ENCODE measurements around the gene ATXN1.

Gene ATXN1

DNA sequence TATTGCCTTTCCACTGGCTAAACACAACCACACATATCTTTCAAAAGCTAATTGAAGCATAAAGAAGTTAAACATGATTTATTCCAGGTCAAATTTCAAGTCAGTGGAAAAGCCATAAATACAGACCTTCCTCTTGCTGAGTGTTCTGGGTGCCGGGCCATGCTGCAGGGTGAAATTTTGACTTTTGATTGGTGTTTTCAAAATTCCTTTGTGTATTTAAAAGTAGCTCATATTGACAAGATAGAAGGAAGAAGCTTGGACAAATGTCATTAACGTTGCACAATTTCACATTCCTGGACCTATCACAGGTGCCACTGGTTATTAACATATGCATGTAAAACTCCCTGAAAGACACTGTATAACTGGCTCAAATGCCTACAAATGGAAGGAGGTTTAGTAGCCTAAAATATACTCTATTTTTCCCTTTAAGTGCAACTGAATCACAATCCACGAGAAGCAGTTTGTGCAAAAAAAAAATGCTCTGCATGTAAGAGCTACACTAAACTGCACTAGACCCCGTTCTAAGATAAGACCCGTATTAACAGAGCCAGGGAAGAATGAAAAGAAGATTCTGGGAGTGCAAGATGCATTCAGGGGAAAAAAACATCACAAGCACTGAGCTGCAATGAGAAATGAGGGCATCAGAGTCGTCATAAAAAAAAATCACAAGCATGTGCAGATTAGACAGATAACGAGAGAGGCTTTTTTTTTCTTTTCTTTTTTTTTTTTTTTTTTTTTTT, 30.4 kb downstream of the ATXN1 start:
- DNase-seq, result no peak
- in situ Hi-C loops (cut with HindIII; ENCODE audit: low pct_ligation_motif_present, low pct_unique_long_range_greater_than_20kb, low sequenced_read_pairs), result no loop called here

DNA sequence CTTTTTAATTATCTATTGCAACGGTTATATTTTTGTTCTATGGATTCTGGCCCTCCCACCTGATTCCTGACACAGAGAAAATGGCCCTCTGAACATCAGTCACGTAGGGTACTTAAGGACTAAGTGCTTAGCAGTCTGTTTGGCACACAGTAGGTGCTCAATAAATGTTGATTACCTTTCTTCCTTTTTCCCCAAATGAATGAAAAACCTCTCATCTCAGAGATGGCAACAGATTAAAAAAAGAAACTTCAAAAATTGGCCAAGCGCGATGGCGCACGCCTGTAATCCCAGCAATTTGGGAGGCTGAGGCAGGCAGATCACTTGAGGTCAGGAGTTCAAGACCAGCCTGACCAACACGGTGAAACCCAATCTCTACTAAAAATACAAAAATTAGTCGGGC, 31.5 kb downstream of the ATXN1 start:
- in situ Hi-C loops (cut with HindIII; ENCODE audit: low pct_ligation_motif_present, low pct_unique_long_range_greater_than_20kb, low sequenced_read_pairs), result no loop called here
- no peak for DNase-seq

DNA sequence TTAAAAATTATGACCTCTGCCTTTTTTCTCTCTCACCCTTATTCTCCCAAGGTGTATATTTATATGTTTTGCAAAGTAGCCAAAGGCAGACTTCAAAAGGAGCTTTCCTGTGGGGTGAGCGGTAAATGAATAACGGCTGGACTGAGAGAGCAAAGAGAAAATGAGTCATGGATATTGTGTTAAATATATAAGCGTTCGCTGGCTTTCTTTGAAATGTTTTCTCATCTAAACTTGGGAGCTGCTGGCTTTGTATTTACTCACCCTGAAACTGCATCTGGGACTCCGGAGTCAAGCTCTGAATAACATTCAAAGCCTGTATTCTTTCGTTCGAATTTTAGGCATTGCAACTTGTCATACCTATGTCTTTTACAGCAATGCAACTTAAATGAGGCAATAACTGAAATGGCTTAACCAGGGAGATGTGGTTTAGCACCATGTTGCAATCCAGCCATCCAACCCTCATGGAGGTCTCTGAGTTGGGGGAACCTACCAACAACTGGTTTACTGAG, 32.0 kb downstream of the ATXN1 start:
- in situ Hi-C loops (cut with HindIII; ENCODE audit: low pct_ligation_motif_present, low pct_unique_long_range_greater_than_20kb, low sequenced_read_pairs), result no loop called here
- DNase-seq, result peak; percentile 76

DNA sequence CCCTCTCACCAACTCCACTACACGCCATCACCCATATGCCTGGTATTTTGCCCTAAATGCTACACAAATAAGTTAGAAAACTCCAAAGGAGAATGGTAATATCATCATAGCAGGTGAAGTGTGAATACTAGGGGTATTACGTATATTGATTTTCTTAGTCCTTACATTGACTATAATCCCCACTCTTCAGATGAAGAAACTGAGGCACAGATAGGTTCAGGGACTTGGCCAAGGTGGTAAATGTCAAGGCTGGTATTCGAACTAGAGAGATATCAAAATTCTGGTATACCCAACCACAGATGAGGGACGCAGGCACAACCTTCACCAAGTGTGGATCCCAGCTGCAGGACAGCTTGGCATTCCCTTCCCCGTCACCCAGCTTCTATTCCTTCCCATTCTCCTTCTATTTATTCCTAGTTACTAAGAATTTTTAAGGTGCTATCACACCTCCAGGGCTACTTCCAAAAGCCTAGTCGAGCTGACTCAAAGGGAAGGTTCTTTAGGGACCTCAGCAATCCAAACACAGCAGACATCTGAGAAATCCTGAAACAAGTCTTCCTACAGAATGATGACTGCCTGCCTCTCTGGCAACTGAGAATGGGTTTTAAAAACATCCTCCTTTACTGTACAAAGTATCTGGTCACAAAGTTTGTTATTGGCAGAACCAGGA, 32.6 kb downstream of the ATXN1 start:
- DNase-seq, result no peak
- in situ Hi-C loops (cut with HindIII; ENCODE audit: low pct_ligation_motif_present, low pct_unique_long_range_greater_than_20kb, low sequenced_read_pairs), result no loop called here

DNA sequence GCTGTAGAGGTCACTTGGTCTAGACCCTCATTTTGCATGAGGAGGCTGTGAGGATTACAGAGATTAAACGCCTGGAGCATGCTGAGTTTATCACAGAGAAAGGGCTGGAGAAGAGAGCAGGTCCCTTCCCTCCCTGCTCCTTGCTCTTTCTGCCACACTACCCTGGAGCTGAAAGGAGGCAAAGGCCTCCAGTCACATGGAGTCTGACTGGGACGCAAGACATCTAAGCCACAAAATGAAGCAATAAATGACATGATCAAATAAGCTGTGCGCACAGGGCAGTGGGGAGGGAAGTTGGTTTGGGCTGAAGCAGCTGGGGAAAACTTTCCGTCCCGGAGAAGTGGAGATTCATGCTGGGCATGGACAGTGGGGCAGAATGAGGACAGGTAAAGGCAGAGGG, 33.3 kb downstream of the ATXN1 start:
- in situ Hi-C loops (cut with HindIII; ENCODE audit: low pct_ligation_motif_present, low pct_unique_long_range_greater_than_20kb, low sequenced_read_pairs), result no loop called here
- no peak for DNase-seq

DNA sequence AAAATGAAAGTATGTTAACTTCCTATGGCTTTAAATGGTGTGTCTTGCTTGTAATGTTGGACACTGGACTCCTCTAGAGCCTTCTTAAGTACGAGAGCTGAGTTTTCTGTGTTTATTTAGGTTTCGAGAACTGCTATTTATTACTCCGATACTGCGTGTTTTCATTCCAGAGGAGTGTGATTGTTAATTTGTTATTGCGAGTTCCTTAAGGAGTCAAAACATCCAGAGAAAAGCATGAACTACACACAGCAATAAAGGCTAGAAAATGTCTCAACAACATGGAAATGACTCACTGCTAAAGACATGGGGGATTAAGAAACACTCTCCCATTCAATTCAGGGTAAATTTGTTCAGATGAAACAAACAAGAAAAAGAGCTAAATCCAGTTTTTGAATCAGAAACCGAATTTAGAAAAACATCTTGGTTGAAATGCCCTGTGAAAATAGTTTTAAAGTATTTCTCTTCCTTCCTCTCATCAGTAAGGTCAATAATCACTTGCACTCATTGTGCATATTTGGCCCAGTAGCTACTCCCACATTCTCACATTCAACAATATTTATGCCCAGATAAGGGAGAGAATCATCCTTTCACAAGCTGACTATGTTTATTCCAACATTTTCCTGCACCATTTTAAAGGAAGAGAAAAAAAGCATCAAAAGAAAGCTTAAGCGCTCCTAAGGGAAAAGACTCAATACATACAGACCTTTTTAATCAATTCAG, 36.0 kb downstream of the ATXN1 start:
- in situ Hi-C loops (cut with HindIII; ENCODE audit: low pct_ligation_motif_present, low pct_unique_long_range_greater_than_20kb, low sequenced_read_pairs), result no loop called here
- no peak for DNase-seq

DNA sequence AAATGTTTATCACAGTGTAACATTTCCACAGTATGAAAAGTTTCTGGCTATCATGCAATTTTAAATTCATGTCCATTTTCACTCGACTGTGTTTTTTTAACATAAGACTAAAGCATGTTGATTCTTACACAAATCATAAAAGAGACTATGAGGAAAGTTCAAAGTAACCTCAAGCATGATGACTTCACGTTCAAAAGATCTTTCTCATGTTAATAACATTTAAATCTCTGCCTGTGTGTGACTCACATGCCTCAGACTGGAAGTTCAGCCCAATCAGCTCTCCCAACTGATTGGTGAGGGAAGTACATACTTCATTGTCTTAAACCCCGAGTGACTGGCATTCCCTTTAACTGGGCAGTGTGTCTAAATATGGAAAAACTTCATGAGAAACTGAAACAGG, 37.4 kb downstream of the ATXN1 start:
- in situ Hi-C loops (cut with HindIII; ENCODE audit: low pct_ligation_motif_present, low pct_unique_long_range_greater_than_20kb, low sequenced_read_pairs), result no loop called here
- DNase-seq, result peak; percentile 87

DNA sequence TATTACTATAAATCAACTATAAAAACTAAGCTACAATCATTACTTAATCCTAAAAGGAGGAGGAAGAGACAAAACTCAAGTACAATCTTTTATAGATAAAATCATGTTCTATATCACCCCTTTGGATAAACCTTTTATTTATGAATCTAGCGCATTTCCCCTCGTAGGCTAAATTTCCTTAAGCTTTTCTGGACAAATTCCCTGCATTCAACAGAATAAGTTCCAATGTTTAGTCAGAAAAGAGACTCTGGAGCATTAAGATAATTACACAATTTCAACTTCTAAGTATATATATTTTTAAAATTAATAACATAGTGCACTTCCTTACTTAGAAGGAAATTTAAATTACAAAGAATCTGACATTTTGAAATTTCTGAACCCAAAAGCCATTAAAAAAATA, 37.9 kb downstream of the ATXN1 start:
- in situ Hi-C loops (cut with HindIII; ENCODE audit: low pct_ligation_motif_present, low pct_unique_long_range_greater_than_20kb, low sequenced_read_pairs), result no loop called here
- DNase-seq, result no peak

DNA sequence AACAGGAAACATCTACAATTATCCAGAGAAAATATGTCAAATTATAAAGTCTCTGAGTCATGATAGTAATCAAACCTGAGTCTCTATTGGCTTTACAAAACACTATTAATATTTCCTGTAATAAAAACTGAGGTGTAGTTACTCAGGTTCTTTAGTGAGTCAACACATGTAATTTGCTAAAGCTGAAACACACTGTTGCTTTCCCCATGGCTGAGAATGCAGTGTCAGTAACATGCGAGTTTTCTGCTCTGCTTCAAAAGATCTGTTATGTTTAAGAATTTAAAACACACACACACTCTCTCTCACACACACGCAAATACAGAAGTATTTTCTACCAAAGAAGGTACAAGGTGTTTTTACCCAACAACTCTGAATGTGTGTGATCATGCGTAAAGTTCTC, 38.6 kb downstream of the ATXN1 start:
- no peak for DNase-seq
- in situ Hi-C loops (cut with HindIII; ENCODE audit: low pct_ligation_motif_present, low pct_unique_long_range_greater_than_20kb, low sequenced_read_pairs), result no loop called here

DNA sequence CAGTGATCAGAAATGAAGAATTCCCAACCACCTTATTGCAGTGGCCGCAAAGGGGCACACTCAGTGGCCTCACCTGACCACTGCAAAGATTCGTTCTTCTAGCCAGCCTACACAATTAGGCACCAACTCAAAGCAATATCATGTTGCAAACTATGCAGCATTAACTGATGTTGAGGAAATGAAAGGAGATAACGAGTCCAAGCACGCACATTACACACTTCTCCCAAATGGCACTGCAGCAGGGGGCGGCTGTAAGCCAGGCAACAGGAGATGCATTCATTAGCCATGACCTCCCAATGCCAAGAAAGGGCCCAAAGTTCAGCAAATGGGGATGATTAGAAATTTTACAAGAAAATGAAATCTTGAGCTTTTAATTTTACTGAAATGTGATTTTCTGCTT, 39.3 kb downstream of the ATXN1 start:
- no peak for DNase-seq
- in situ Hi-C loops (cut with HindIII; ENCODE audit: low pct_ligation_motif_present, low pct_unique_long_range_greater_than_20kb, low sequenced_read_pairs), result no loop called here

DNA sequence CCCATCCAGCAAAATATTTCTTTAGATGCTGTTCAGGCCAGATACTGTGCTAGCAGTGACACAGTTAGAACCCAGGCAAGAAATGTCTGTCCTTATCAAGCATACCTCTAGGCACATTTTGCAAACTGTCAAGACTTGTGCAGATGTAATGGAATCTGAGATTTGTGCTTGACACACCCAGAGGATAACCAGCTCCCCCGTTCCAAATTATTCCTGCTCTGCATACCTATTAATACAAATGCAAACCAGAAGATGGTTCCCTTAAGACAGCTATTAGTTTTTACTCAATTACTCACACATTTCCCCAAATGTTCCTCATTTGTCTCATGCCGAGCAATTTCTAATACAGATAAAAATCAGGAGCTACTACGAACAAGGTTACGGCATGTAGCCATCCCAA, 40.4 kb downstream of the ATXN1 start:
- in situ Hi-C loops (cut with HindIII; ENCODE audit: low pct_ligation_motif_present, low pct_unique_long_range_greater_than_20kb, low sequenced_read_pairs), result no loop called here
- no peak for DNase-seq

DNA sequence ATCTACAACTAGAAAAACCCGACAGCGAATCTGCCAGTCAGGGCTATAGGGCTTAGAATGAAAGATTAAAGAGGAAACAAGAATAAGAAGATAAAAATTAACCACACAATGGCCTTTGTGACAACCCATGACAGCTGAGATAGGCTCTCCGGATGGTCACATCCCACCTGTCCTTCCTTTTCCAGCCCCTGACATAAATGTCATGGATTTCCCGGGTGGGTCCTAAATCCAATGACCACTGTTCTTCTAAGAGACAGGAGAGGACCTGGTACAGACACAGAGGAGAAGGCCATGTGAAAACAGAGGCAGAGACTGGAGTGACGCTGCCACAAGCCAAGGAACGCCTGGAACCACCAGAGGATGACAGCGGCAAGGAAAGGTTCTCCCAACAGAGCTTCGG, 41.8 kb downstream of the ATXN1 start:
- DNase-seq, result no peak
- in situ Hi-C loops (cut with HindIII; ENCODE audit: low pct_ligation_motif_present, low pct_unique_long_range_greater_than_20kb, low sequenced_read_pairs), result no loop called here

DNA sequence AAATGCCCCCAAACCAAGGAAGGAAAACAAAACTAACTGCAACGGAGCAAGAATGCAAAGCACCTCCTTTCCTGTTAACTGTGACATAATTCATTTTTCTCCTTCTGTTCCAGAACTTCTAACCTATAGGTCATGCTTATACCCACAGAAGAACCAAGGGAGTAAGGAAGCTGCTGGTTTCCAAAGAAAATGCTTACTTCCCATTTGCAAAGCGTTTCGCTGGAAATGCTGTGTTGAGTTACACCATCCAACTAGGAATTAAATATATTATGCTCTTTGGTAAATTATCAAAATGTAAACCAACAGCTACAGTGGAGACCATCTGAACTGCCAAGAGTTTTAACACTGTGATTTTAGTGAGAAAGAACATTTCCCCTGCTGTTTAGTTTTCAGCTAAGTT, 42.9 kb downstream of the ATXN1 start:
- in situ Hi-C loops (cut with HindIII; ENCODE audit: low pct_ligation_motif_present, low pct_unique_long_range_greater_than_20kb, low sequenced_read_pairs), result no loop called here
- DNase-seq, result no peak

DNA sequence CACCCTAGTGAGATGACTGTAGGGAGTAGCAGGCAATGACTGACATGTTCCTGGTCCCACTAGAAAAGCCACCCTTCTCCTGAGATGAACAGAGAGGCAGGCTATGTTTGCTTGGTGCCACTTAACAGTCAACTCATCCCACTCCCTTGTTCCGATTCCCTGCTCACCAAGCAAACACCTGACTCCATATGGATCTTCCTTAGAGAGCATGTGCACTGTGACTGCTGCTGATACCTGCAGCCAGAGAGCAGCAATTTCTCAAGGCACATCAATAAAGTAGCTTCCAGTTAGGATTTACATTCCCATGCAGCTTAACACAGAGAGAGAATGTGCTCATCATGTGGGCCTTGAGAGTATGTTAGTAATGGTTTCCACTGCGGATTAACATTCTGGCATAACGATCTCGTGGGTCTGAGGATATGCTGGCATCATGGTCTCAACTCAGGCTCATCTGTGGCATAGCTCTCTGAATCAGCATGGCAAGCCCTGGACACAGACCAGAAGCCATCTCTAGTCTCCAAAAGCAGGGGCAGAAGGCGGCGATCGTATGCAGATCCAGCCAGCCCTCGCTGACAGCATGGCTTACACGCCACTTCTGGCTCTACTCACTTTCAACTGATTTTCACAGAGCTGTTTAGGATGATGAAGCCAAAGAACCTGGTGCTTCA, 43.9 kb downstream of the ATXN1 start:
- in situ Hi-C loops (cut with HindIII; ENCODE audit: low pct_ligation_motif_present, low pct_unique_long_range_greater_than_20kb, low sequenced_read_pairs), result no loop called here
- DNase-seq, result no peak

DNA sequence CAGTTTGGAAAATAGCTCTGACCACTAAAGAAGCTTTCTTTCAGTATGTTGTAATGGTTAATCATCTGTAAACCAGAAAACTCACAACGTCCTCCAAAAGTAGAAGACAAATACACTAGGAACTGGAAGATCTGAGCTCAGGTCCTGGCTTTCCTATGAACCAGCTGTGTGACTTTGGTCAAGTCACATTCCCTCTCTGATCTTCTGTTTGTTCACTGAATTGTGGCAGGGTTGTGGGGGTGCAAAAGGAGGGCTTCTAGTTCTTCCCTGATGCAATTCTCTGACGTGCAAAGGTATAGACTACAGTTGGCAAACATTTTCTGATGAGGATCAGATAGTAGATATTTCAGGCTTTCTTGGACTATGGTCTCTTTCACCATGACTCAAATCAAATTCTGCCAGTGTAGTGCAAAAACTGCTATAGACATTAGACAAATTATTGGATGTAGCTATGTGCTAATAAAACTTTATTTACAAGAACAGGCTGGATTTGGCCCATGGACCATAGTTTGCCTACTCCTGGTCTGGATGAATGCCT, 44.9 kb downstream of the ATXN1 start:
- in situ Hi-C loops (cut with HindIII; ENCODE audit: low pct_ligation_motif_present, low pct_unique_long_range_greater_than_20kb, low sequenced_read_pairs), result no loop called here
- DNase-seq, result no peak

DNA sequence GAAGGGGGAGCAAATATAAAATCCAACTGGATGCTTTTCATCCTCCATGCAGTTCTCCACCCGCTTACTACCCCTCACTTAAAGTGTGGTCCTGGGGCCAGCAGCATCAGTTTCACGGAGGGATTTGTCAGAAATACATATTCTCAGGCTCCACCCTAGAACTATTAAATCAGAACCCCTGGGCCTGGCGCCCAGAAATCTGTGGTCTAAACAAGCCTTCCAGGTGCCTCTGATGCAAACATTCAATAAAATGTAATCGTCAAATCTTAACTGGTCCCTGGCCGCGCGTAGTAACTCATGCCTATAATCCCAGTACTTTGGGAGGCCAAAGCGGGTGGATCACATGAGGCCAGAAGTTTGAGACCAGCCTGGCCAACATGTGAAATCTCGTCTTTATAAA, 47.7 kb downstream of the ATXN1 start:
- in situ Hi-C loops (cut with HindIII; ENCODE audit: low pct_ligation_motif_present, low pct_unique_long_range_greater_than_20kb, low sequenced_read_pairs), result no loop called here

DNA sequence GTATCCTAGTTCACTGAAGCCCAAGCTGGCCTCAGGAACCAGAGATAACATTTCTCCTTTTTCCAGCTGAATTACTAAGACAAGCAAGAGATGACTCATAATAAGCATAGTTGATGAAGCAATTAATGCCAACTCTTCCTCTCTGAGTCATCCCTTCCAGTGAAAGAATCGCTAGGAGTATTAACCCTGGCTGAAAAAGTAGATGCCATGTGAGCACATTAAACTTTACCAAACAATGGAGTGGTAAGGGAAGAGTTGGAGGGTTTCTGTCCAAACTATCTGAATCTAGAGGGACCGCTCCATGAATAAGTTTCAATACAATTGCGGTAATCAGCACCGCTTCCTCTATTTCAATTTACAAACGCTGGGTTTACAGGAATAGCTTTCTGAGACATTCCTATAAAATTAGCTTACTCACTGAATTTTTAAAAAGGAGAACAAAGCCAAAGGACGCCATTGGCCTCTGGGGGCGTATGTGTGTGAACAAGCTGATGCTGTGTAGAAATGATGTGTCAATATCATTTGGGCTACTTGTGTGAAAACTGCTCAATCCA, 48.3 kb downstream of the ATXN1 start:
- DNase-seq, result peak; percentile 92
- in situ Hi-C loops (cut with HindIII; ENCODE audit: low pct_ligation_motif_present, low pct_unique_long_range_greater_than_20kb, low sequenced_read_pairs), result no loop called here

More for the DNA sequence above, 47.7 kb downstream of the ATXN1 start:
- DNase-seq, result no peak

DNA sequence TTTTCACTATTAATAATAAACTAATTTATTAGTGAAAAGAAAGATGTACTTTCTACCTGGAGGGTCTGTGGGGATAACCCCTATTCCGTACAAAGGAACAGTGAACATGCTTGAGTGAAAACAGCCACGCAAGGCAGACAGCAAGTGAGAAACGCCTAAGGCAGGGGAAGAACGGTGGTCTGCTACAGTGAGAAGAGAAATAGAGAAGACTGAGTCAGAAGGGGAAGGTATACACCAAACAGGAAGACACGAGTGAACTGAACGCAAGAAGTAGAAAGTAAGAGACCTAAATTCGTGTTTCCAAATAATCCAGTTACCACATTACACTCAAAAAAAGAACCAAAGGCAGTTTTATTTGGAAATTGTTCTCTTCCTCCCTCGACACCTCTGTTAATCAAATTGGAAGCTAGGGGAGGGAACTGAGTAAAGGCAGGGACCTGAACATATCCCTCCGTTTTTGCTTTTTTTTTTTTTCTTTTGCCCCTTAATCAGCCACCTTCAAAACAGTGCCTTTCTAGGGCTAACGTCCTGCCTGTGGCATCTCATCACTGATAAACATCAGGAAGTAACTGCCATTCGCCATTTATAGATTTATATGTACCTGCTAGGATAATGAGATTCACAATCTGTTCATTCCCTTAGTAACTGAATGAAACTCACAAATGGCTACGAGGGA, 48.9 kb downstream of the ATXN1 start:
- in situ Hi-C loops (cut with HindIII; ENCODE audit: low pct_ligation_motif_present, low pct_unique_long_range_greater_than_20kb, low sequenced_read_pairs), result no loop called here
- peak; percentile 49 for DNase-seq

Data from ACHN (cell line).